GM23248 (cell line): ENCODE results near the gene CDH8. TPM values are rescaled to one million over a fixed set of nuclear protein-coding genes. Genes with fewer than 3 reads are reported as not detected.
"Not testable (repeated sequence)": the region's sequence is repeated elsewhere in the genome, so short reads cannot be mapped to it uniquely, and the experiment has no call there.

ENCODE experiments used
- DNase-seq: peaks from one replicate; pipeline ENCODE4 v3.0.0-alpha.2; 2015
- H2AFZ ChIP-seq: fragments of 200-600 bp; sonication (generic); 2 replicates; pipeline ENCODE4 v1.6.1; 2016; ENCODE audit warnings: antibody characterized with exemption
- H3F3A ChIP-seq: fragments of 200-600 bp; sonication (generic); 2 replicates; pipeline ENCODE4 v1.6.1; 2016; ENCODE audit warnings: mild to moderate bottlenecking, antibody characterized with exemption, mixed run types; ENCODE audit not compliant: insufficient read depth
- H3K27ac ChIP-seq: fragments of 200-600 bp; sonication (generic); 2 replicates; pipeline ENCODE4 v1.5.1; 2016; ENCODE audit warnings: mild to moderate bottlenecking
- H3K27me3 ChIP-seq: fragments of 200-600 bp; sonication (generic); replicated peaks from 2 replicates; pipeline ENCODE4 v1.6.1; 2016; ENCODE audit warnings: mild to moderate bottlenecking; ENCODE audit not compliant: insufficient read depth
- H3K36me3 ChIP-seq: fragments of 200-600 bp; sonication (generic); 2 replicates; pipeline ENCODE4 v1.6.1; 2016; ENCODE audit warnings: low read depth, mild to moderate bottlenecking
- H3K4me1 ChIP-seq: fragments of 200-600 bp; sonication (generic); 2 replicates; pipeline ENCODE4 v1.6.1; 2016; ENCODE audit warnings: mild to moderate bottlenecking; ENCODE audit not compliant: insufficient read depth
- H3K4me2 ChIP-seq: fragments of 200-600 bp; sonication (generic); one replicate; pipeline ENCODE4 v1.6.1; 2016; ENCODE audit warnings: mild to moderate bottlenecking; ENCODE audit not compliant: unreplicated experiment
- H3K4me3 ChIP-seq: fragments of 200-600 bp; sonication (generic); 2 replicates; pipeline ENCODE4 v1.5.1; 2016; ENCODE audit warnings: mild to moderate bottlenecking
- H3K79me2 ChIP-seq: fragments of 200-600 bp; sonication (generic); 2 replicates; pipeline ENCODE4 v1.6.1; 2016; ENCODE audit warnings: mild to moderate bottlenecking; ENCODE audit not compliant: insufficient read depth
- H3K9ac ChIP-seq: fragments of 200-600 bp; sonication (generic); 2 replicates; pipeline ENCODE4 v1.6.1; 2016; ENCODE audit warnings: mild to moderate bottlenecking
- H3K9me2 ChIP-seq: fragments of 200-600 bp; sonication (generic); 2 replicates; pipeline ENCODE4 v1.6.1; 2016; ENCODE audit warnings: mixed run types, mild to moderate bottlenecking, moderate library complexity; ENCODE audit not compliant: insufficient read depth
- H3K9me3 ChIP-seq: fragments of 200-600 bp; sonication (generic); one replicate; pipeline ENCODE4 v1.6.1; 2017; ENCODE audit warnings: low read depth
- H4K20me1 ChIP-seq: fragments of 200-600 bp; sonication (generic); 2 replicates; pipeline ENCODE4 v1.6.0; 2016; ENCODE audit not compliant: insufficient read depth
- EZH2 ChIP-seq: fragments of 200-600 bp; sonication (generic); IDR thresholded peaks from 2 replicates; pipeline ENCODE4 v1.6.1; 2018; ENCODE audit warnings: antibody characterized with exemption, mild to moderate bottlenecking; ENCODE audit not compliant: insufficient read depth, poor library complexity, severe bottlenecking
- EZH2phosphoT487 ChIP-seq: fragments of 200-600 bp; sonication (generic); IDR thresholded peaks from 2 replicates; pipeline ENCODE4 v1.6.1; 2018; ENCODE audit warnings: antibody characterized with exemption, moderate library complexity, mild to moderate bottlenecking, low read depth; ENCODE audit not compliant: insufficient read depth
- WGBS, 2 experiments: methylation state at CpG; one replicate each; pipeline ENCODE4 v1.1.6; 2015 to 2017; ENCODE audit warnings: low lambda C conversion rate in 2 of 2, low coverage in 1 of 2; ENCODE audit errors: missing lambda C conversion rate in 2 of 2; 5-methylcytosine and 5-hydroxymethylcytosine counted together
- in situ Hi-C: fragments of 300-500 bp; cut with MboI; formaldehyde crosslinking; loops from 2 replicates; pipeline ENCODE4 v1.15.0; 2020
- polyA plus RNA-seq: library from polyadenylated mRNA; unstranded; fragments of >200 nt; fragmentation: Nextera tagmentation; extraction: Ambion mirVana; gene quantifications from 2 replicates; pipeline ENCODE4 v1.2.1, GENCODE V29; 2016
- total RNA-seq: library from RNA; depleted of rRNA; stranded (reverse); fragments of >200 nt; shearing (Covaris generic); gene quantifications from 2 replicates; pipeline ENCODE4 v1.2.3, GENCODE V29; 2014

Gene CDH8
- total and polyA plus RNA-seq, 2 experiments from 2014 or later = not detected

DNA sequence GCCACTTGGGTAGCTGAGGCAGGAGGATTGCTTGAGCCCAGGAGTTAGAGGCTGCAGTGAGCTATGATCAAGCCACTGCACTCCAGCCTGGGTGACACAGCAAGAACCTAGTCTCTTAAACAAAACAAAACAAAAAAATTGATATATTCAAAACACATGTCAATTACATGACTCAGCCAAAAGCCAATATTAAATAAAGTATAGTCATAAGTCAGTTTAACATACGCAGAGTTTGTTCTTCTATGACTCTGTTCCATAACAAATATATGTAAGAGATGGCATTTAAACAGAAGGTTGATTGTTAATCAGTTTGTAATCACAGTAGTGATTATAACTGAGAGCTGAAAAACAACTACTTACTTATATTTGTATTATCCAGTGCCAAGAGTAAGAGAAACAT lies 106.5 kb downstream of the CDH8 start:
- TF ChIP-seq EZH2 (no peak), EZH2phosphoT487 (no peak)
- H2AFZ ChIP-seq = no peak overlapping the region
- H3K9ac ChIP-seq = no peak overlapping the region
- H3K27me3 ChIP-seq = no peaks in the 10 kb centered on the region
- no peaks in the 10 kb centered on the region for H4K20me1 ChIP-seq
- H3K4me2 ChIP-seq = no peak overlapping the region
- 33 to 56% methylated on average over 1 of the region's 1 CpG for WGBS, 2 experiments
- DNase-seq = no peak
- no peaks in the 10 kb centered on the region for H3K79me2 ChIP-seq
- no peaks in the 10 kb centered on the region for H3K9me2 ChIP-seq
- no peaks in the 10 kb centered on the region for H3K4me1 ChIP-seq
- in situ Hi-C loops = no loop called here
- no peak overlapping the region for H3K27ac ChIP-seq
- no peaks in the 10 kb centered on the region for H3F3A ChIP-seq
- H3K36me3 ChIP-seq = no peaks in the 10 kb centered on the region
- H3K4me3 ChIP-seq = no peak overlapping the region
- H3K9me3 ChIP-seq = no peaks in the 10 kb centered on the region

DNA sequence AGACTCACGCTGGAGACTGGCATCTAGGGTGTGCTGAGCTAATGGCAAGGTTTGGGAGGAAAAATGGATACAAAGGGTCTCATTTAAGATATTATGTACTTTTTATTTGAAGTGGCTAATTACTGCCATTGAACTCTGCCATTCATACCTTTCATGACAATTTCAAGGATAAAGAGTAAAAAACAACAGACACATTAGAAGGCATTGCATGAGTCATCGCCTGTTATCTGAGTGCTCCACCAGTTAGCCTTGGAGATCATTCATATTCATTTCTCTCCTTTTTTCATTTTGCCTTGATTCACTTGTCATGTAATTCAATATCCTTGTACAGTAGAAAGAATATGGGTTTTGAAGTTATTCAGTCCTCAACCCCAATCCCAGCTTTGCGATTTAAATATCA lies 109.5 kb downstream of the CDH8 start:
- peak; percentile 1 for DNase-seq
- TF ChIP-seq EZH2 = no peak
- TF ChIP-seq EZH2phosphoT487 = no peak
- Histone ChIP-seq H3K9me2 (no peaks in the 10 kb centered on the region), H2AFZ (no peak overlapping the region), H3K27me3 (no peaks in the 10 kb centered on the region), H3K9me3 (no peaks in the 10 kb centered on the region), H3K4me2 (no peak overlapping the region), H3F3A (no peaks in the 10 kb centered on the region), H3K27ac (no peak overlapping the region), H3K4me3 (no peak overlapping the region), H4K20me1 (no peaks in the 10 kb centered on the region), H3K9ac (no peak overlapping the region), H3K4me1 (no peaks in the 10 kb centered on the region), H3K36me3 (no peaks in the 10 kb centered on the region), H3K79me2 (no peaks in the 10 kb centered on the region)
- in situ Hi-C loops = no loop called here
- WGBS, 2 experiments = 35 to 42% methylated on average over 3 of the region's 3 CpGs

DNA sequence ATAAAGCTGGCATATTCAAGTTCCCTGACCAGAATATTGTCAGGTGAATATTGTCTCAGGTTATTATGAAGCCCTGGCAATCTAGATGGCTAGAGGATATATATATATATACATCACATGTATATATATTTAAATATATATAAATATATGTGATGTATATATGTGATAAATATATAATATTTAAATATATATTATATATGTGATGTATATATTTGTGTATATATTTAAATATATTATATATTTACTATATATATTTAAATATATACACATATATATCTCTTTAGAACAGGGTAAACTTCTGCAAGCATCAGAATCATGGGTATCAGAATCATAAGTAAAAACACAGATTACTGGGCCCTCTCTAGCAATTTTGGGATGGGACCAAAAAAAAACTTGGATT lies 112.6 kb downstream of the CDH8 start:
- H3K9me2 ChIP-seq = no peaks in the 10 kb centered on the region
- in situ Hi-C loops = no loop called here
- no peaks in the 10 kb centered on the region for H3K36me3 ChIP-seq
- no peak overlapping the region for H2AFZ ChIP-seq
- TF ChIP-seq EZH2phosphoT487 = no peak
- TF ChIP-seq EZH2 = no peak
- H3F3A ChIP-seq = no peaks in the 10 kb centered on the region
- H3K27ac ChIP-seq = no peak overlapping the region
- H3K4me2 ChIP-seq = no peak overlapping the region
- DNase-seq = no peak
- no peaks in the 10 kb centered on the region for H3K9me3 ChIP-seq
- no peaks in the 10 kb centered on the region for H3K79me2 ChIP-seq
- no peak overlapping the region for H3K9ac ChIP-seq
- H3K27me3 ChIP-seq = no peaks in the 10 kb centered on the region
- no peak overlapping the region for H3K4me3 ChIP-seq
- no peaks in the 10 kb centered on the region for H4K20me1 ChIP-seq
- no peaks in the 10 kb centered on the region for H3K4me1 ChIP-seq

DNA sequence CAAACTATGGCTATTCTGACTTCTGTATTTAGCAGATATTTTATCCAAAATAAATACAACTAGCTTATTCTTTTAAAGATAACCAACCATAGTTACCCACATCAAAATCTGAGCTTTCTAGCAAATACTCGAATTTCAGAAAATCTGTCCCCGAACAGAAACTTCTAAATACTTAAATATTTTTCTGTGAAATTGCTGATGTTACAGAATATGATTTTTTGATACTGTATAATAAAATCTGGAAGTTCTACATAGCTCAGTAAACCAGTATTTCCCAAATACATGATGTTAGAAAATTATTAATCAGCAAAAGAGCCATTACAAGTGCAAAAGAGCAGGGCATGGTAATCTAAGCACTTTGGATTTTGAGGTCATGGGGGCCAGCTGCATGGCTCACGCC lies 114.9 kb downstream of the CDH8 start:
- H4K20me1 ChIP-seq = no peaks in the 10 kb centered on the region
- no peaks in the 10 kb centered on the region for H3K9me2 ChIP-seq
- no peaks in the 10 kb centered on the region for H3F3A ChIP-seq
- no peaks in the 10 kb centered on the region for H3K27me3 ChIP-seq
- H3K9ac ChIP-seq = no peak overlapping the region
- H2AFZ ChIP-seq = no peak overlapping the region
- no peaks in the 10 kb centered on the region for H3K4me1 ChIP-seq
- 31 to 38% methylated on average over 3 of the region's 3 CpGs for WGBS, 2 experiments
- TF ChIP-seq EZH2phosphoT487 (no peak), EZH2 (no peak)
- no peak overlapping the region for H3K4me2 ChIP-seq
- H3K27ac ChIP-seq = no peak overlapping the region
- H3K9me3 ChIP-seq = no peaks in the 10 kb centered on the region
- no peak overlapping the region for H3K4me3 ChIP-seq
- H3K79me2 ChIP-seq = no peaks in the 10 kb centered on the region
- in situ Hi-C loops = no loop called here
- no peak for DNase-seq
- no peaks in the 10 kb centered on the region for H3K36me3 ChIP-seq

DNA sequence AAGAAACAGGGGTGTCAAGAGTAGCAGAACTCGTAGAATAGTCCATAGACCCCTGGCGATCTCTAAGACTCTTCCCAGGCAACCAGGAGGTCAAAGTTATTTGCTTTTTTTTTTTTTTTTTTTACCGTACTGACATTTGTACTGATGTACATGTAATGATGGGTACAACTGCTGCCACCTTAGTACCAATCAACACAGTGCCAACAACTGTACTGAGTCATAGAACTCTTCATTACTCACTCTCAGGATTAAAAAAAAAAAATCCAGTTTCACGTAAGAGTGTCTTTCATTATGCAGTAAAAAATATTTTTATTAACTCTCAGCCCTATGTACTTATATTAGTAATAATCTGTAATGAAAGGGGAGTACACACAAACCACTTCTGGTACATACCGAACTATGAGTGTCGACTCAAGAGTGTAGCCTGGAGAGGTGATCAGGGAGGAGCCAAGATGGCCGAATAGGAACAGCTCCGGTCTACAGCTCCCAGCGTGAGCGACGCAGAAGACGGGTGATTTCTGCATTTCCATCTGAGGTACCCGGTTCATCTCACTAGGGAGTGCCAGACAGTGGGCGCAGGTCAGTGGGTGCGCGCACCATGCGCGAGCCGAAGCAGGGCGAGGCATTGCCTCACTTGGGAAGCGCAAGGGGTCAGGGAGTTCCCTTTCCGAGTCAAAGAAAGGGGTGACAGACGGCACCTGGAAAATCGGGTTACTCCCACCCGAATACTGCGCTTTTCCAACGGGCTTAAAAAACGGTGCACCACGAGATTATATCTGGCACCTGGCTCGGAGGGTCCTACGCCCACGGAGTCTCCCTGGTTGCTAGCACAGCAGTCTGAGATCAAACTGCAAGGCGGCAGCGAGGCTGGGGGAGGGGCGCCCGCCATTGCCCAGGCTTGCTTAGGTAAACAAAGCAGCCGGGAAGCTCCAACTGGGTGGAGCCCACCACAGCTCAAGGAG lies 118.1 kb downstream of the CDH8 start:
- 66 to 67% methylated on average over 29 to 33 of the region's 37 CpGs for WGBS, 2 experiments

More for the DNA sequence above, 118.1 kb downstream of the CDH8 start:
- H3K9ac ChIP-seq, in situ Hi-C loops, H4K20me1 ChIP-seq, H3K4me2 ChIP-seq, H3K9me3 ChIP-seq, H3K79me2 ChIP-seq, H3K36me3 ChIP-seq, DNase-seq, H3K4me3 ChIP-seq, H3K4me1 ChIP-seq, H3K27me3 ChIP-seq, H2AFZ ChIP-seq, H3F3A ChIP-seq, H3K9me2 ChIP-seq, H3K27ac ChIP-seq: not testable (repeated sequence)
